Mesenteric fat pad (tissue), 1 donor: Measurements from ENCODE around the gene GPAT2. TPM values are rescaled to one million over a fixed set of nuclear protein-coding genes. Genes with fewer than 3 reads are reported as not detected.
"Not testable (repeated sequence)": the region's sequence is repeated elsewhere in the genome, so short reads cannot be mapped to it uniquely, and the experiment has no call there.

Experiments
- DNase-seq: peaks from one replicate; pipeline ENCODE4 v3.0.0-alpha.2; 2020; ENCODE audit warnings: low spot score
- total RNA-seq: library from RNA; stranded (reverse); fragmentation: NEBNext Ultra II Directional; extraction: Animal tissue kit (Norgen Biotek cat#: 25700); gene quantifications from one replicate; pipeline ENCODE4 v1.2.1, GENCODE V29; 2021
- donor health status: DM: yes; HTN: yes; CAD: no.

The GPAT2 gene
- total RNA-seq, 1 donor from 2014 or later = 9.0 TPM

GRCh38 chr2:96024336-96025193, 10.2 kb downstream of the GPAT2 start:
- DNase-seq = peak; percentile 75

DNA sequence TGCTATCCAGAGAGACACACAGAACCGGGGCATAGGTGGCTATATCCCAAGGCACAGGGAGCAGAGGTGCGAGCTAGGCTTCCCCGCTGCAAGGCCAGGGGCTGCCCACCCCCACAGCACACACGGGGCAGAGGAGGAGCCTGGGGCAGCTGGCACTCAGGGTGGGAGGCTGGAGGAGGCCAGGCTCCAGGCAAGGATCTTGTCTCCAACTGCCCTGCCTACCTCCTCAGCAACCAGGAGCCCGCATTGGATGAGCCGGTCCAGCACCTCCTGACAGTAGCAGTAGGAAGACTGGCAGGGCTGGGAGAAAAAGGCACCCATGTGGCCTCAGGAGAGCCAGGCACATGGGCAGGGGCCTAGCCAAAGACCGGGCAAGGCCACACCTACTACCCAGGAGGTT, 11.0 kb downstream of the GPAT2 start:
- peak; percentile 51 for DNase-seq

DNA sequence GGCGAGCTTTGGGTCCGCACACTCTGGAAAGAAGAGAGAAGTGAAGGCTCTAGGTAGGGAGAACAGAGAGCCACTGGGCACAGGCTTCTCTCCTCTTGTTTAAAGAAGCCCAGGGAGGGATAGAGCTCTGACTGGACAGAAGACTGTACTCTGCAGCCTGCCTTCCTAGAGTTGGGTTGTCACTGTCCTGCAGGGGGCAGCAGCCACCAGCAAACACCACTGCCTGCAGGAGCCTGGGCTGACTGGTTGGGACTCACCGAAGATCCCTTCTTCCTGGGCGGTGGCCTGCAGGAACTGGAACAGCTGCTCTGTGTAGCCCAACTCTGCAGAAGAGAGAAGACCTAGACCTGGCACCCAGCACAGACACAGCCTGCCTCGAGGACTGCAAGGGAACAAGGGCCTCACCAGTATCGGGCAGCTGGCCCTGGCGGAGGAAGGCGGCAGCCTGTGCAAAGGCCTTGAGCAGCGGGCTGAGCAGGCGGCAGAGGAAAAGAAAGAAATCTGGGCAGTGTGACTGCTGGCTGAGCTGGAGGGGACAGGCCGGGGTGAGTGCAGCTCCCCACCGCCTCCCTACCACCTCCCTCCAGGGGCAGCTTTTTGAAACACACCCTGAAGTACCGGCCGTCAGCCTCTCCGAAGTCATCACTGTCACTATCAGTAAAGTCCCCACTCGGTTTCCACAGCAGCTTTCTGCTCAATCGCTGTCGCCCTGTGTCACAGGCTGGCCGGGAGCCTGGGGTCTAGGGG, 11.8 kb downstream of the GPAT2 start:
- DNase-seq = peak; percentile 91

GRCh38 chr2:96022126-96022525, 12.6 kb downstream of the GPAT2 start:
- DNase-seq = peak; percentile 49

GRCh38 chr2:96021142-96021541, 13.6 kb downstream of the GPAT2 start:
- peak; percentile 68 for DNase-seq

DNA sequence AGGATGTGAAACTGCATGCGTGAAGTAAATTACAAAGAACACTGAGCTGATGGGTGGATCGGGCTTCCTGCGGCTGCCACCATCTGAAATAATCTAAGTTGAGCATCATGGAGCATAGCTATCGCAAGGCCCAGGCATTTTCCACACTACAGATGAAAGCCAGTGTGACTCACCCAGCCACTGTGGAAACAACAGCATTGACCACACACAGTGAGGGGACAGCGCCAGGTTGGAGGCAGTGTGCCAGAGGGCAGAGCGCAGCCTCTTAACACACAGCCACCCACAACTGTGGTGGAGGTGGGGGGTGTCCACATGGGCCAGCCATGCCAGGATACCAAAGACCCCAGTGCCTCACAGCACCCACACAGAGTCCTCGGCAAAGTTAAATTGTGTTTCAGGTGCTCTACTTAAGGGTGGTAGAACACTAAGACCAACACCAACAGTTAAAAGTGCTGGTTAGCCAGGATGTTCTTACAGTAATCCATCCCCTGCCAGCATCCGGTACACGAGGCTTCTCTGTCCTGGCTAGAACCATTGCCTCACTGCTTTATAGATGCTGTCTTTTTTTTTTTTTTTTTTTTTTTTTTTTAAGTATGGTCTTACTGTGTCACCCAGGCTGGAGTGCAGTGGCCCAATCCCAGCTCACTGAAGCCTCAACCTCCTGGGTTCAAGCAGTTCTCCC, 14.7 kb downstream of the GPAT2 start:
- peak; percentile 20 for DNase-seq

GRCh38 chr2:96016321-96016720, 18.4 kb downstream of the GPAT2 start:
- DNase-seq = not testable (repeated sequence)

GRCh38 chr2:96012792-96013264, 21.9 kb downstream of the GPAT2 start:
- peak; percentile 37 for DNase-seq

DNA sequence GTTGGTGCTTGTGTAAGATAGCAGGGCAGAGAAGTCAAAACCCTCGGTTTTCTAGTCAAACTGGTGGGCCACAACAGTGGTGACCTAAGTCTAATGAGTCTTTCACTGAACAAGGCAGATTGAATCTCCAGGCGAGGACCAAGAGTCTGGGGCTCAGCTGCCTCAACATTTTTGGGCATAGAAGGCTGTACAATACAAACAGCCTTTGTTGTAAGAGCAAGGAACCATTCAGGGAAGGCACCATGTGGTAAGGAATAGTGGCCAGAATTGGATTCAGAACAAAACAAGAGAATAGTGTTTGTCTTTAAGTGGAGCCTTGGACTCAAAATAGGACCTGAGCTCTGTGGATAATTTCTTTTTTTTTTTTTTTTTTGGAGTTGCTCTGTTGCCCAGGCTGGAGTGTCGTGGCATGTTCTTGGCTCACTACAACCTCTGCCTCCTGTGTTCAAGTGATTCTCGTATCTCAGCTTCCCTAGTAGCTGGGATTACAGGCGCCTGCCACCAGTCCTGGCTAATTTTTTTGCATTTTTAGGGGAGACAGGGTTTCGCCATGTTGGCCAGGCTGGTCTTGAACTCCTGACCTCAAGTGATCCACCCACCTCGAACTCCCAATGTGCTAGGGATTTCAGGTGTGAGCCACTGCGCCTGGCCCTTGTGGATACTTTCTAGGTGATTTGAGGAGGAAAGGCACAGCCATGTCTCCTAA, 22.5 kb downstream of the GPAT2 start:
- DNase-seq = peak; percentile 47

- peak; percentile 75 for DNase-seq
Measured at GRCh38 chr2:96011129-96011455, 23.6 kb downstream of the GPAT2 start.

GRCh38 chr2:96010320-96011128, 24.2 kb downstream of the GPAT2 start:
- peak; percentile 99 for DNase-seq

DNA sequence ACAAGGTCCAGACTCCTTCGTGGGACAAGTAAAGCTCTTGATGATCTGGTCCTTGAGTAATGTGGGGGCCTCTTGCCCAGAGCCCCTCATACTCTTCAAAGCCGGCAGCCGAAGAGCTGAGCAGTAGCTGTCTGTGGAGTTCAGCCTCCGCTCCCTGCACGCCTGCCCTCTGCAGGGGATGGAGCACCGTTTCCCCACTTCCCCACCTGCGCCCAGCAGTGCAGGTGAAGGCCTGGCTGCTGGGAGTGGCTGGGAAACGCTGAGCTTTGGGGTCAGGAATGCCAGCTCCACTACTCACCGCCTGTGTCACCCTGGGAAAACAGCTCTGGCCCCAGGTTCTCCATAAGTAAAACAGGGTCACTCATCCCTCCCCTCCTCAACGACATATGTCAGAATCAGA, 24.9 kb downstream of the GPAT2 start:
- not testable (repeated sequence) for DNase-seq

GRCh38 chr2:96008051-96008450, 26.7 kb downstream of the GPAT2 start:
- DNase-seq = not testable (repeated sequence)

- not testable (repeated sequence) for DNase-seq
Measured at GRCh38 chr2:96006248-96006647, 28.5 kb downstream of the GPAT2 start.

GRCh38 chr2:95992520-95993272, 42.0 kb downstream of the GPAT2 start:
- DNase-seq = not testable (repeated sequence)

- DNase-seq = not testable (repeated sequence)
Measured at GRCh38 chr2:95992102-95992501, 42.6 kb downstream of the GPAT2 start.

DNA sequence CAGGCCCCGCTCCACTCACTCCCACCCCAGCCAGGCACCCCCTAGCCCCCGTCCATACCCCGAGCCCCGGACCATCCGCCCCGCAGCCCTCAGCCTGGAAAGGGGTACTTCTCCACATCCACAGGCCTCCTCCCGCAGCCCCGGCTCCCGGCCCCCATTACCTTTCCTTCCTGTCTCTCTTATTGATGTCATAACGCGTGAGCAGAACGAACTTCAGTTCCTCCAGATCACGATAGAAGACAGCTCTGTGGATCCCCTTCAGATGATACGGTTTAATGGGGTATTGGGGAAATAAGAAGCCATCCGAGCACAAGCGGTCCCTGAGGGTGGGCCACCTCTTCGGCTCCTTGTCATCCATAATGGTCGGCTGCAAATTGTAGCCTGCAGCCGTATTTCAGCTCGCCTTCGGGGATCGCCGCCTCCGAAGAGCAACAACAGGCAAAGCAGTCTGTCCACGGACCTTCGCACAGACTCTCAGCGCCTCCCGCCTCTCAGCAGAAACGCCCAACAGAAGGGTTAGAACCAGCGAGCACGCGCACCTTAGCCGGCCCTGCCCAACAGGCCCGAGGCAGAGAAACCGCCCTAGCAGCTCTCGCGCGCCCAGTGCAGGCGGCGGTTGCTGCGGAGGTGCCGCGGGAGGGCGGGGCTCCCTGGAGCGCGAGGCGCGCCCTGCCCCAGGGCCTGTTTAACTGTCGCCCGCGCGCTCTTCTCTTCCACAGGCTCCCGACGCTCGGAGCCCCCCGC, 43.2 kb downstream of the GPAT2 start, which contains the start of gene ANKRD36C:
ANKRD36C (minus strand) TSS at position 474 of the 744 bp plus-strand sequence; CDS start at position 358, 116 bp downstream.
- DNase-seq = not testable (repeated sequence)

DNA sequence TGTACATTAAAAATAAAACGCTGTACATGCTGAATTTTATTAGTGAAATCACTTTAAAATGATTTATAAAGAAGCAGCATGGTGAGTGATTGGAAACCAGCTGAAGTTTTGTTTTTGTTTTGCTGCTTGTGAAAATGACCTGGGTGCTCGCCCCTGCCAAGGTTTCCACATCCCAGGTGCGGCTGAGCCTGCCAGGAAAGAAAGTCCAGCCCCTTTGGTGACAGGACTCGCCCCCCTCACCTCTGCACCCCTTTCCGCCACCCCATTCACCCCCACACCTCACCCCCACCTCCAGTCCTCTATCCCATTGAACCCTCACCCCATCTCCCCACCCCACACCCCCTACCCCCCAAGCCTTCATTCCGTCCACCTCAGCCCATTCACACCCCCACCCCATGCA, 43.8 kb downstream of the GPAT2 start:
- not testable (repeated sequence) for DNase-seq
